Amniotic epithelial cell (primary cell): Measurements from ENCODE around the gene STAP1.
"Not testable (repeated sequence)": the region's sequence is repeated elsewhere in the genome, so short reads cannot be mapped to it uniquely, and the experiment has no call there.

Source experiments
- DNase-seq: peaks from one replicate; pipeline ENCODE4 v3.0.0-alpha.2; 2010; ENCODE audit warnings: low read depth

Gene STAP1, protein sequence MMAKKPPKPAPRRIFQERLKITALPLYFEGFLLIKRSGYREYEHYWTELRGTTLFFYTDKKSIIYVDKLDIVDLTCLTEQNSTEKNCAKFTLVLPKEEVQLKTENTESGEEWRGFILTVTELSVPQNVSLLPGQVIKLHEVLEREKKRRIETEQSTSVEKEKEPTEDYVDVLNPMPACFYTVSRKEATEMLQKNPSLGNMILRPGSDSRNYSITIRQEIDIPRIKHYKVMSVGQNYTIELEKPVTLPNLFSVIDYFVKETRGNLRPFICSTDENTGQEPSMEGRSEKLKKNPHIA

DNA sequence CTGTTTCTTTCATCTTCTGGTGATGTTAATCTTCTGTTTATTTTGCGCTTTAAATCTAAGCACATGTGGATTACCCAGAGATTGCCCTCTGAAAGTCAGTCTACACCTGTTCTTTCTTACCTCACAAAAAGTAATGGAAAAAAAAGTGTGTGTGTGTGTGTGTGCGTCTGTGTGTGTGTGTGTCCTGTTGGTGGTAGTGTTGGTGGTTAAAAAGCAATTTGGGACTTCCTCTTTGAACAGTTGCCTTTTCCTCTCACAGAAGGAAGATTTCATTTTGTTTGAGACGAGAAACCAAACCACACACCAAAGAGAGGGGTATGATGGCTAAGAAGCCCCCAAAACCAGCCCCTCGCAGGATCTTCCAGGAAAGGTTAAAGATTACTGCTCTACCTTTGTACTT is at the start of gene STAP1:
TSS of gene STAP1 (plus strand) at position 235 of the 400 bp plus-strand sequence. CDS start at position 318, 83 bp downstream.
- no peak for DNase-seq

DNA sequence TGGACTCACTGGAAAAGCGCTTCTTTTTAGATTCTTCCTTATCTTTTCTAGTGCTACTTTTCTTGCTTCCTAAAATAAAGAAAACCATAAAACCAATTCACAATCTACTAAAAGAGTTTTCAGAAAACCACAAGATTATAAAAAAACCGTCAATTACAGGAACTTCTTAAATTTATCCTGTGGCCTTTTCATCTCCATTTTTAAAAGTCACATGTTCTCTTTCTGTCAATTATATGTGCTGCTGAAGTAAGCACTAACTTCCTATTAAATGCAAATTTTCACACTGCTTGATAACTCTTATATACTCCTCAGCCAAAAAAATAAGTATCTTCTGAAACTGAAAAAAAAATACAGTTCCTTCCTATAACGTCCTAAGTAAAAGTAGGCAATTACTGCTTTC is 46.0 kb upstream of the STAP1 start:
- no peak for DNase-seq

DNA sequence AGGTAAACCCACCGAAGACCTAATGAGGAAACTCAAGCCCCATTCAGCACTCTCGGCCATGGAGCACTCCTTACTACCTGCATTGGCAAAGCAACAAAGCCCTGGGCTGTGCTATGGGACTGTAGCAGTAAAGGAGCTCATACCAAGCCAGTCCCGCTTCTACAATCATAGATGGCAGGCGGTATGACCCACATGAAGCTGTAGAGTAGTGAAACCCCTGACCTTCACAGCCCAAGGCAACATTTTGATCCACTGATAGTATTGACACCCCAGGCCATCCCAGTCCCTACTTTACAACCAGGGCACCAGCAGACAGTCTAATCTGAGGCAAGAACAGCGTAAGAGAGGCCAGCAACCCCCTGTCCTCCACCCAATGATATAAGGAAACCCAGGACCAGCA is 38.4 kb upstream of the STAP1 start:
- no peak for DNase-seq

DNA sequence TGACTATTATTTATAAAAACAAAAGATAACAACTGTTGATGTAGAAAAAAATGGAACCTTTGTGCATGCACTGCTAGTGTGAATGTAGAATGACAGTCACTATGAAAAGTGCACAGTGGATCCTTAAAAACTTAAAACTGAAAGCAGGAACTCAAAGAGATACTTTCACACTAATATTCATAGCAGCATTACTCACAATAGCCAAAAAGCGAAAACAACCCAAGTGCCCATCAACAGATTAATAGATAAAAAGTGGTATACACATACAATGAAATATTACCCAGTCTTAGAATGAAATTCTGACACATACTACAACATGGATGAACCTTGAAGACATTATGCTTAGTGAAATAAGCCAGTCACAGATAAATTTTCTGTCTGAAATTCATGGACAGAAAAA is 37.0 kb upstream of the STAP1 start:
- DNase-seq: no peak

DNA sequence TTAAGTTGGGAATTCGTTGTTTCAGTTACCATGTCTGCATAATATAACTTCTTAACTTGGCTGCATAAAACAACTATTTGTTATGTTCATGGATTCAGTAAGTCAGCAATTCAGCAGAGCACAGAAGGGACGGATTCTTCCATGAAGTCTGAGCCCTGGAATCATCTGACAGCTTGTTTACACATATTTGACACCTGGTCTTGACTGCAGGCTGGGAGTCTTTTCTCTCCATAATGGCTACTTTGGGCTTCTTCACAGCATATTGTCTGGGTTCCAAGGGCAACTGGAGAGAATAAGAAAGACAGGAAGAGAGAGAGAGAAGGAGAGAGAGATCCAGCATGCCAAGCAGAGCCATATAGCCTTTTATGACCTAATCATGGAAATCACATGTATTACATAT is 36.3 kb upstream of the STAP1 start:
- peak; percentile 15 for DNase-seq

DNA sequence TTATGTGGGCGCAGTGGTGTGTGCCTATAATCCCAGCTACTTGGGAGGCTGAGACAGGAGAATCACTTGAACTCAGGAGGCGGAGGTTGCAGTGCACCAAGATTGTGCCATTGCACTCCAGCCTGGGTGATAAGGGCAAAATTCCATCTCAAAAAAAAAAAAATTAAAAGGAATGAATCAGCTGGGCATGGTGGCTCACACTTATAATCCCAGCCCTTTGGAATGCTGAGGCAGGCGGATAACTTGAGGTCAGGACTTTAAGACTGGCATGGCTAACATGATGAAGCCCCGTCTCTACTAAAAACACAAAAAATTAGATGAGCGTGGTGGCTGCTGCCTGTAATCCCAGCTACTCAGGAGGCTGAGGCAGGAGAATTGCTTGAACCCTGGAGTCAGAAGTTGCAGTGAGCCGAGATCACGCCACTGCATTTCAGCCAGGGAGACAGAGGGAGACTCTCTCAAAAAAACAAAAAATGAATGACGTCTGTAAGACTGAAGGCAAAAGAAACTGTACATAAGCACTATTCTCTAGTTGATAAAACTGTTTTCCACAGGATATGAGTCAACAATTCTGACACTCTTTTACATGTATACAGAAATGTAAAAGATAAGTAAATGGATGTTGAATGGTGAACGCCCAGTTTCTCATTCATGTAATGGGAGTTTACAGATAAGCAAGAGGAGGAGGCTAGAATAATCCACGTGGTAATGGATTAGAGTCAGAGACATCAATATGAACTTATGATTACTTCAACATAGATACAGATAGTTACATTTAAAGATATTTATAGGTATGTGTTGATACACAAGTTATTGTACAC is 35.5 kb upstream of the STAP1 start:
- DNase-seq: peak; percentile 92

DNA sequence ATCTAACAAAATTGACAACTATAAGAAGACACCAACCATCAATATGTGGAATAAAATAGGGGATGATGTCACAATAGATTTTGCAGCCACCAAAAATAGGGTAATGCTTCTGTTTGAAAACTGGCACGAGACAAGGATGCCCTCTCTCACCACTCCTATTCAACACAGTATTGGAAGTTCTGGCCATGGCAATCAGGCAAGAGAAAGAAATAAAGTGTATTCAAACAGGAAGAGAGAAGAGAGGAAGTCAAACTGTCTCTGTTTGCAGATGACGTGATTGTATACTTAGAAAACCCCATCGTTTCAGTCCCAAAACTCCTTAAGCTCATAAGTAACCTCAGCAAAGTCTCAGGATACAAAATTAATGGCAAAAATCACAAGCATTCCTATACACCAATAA is 34.4 kb upstream of the STAP1 start:
- not testable (repeated sequence) for DNase-seq

DNA sequence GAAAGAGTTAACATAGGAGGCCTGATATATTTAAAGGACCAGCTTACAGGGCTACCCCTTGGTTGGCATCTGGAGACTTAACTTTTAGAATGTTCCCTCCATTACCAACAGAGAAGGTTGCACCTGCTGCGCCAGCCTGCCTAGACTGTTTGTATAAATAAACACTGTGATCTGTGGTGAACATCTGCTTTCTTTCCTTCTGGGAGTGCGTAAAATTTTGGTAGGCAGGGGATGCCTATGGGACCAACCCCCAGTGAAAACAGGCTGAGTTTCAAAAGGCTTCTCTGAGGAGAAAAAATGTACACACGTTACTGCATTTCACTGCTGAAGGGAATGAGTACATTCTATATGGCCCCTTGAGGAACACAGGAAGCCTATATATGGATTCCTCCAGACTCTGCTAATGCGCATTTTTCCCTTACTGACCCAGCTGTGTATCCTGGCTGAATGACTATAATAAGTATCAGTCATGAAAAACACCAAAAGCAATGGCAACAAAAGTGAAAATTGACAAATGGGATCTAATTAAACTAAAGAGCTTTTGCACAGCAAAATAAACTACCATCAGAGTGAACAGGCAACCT is 27.1 kb upstream of the STAP1 start:
- no peak for DNase-seq

DNA sequence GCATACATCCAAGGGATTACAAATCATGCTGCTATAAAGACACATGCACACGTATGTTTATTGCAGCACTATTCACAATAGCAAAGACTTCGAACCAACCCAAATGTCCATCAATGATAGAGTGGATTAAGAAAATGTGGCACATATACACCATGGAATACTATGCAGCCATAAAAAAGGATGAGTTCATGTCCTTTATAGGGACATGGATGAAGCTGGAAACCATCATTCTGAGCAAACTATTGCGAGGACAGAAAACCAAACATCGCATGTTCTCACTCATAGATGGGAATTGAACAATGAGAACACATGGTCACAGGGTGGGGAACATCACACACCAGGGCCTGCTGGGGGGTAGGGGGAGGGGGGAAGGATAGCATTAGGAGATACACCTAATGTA is 26.1 kb upstream of the STAP1 start:
- DNase-seq: not testable (repeated sequence)

DNA sequence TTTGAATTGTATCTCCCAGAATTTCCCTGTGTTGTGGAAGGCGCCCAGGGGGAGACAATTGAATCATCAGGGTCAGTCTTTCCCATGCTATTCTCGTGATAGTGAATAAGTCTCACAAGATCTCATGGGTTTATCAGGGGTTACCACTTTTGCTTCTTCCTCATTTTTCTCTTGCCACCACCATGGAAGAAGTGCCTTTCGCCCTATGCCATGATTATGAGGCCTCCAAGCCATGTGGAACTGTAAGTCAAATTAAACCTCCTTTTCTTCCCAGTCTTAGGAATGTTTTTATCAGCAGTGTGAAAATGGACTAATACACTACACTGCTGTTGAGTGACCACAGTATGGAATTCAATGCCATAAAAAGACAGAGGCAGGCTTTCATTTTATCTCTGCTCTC is 25.4 kb upstream of the STAP1 start:
- DNase-seq: no peak

DNA sequence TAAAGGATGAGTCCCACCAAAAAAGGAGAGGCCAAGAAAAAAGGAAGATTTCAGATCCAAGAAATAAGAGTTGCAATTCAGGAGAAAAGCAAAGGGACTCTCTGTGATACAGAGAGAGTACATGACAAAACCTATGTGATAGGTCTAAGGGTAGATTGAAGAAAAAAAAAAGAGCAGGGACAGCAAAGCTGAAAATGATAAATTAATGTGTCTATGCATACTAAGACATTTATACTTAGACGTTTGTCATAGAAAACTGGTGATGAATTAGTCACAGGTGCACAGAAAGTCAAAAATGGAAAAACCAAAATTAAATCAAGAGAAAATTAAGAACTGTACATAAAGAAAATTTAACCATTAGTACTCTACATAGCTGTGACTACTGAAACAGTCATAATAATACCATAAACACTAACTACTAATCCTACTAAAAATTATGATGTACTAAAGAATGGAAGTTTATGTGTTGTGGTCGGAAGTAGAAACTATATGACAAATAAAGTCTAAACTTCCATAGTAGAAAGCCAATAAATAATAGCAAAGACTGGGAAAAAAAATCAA is 23.2 kb upstream of the STAP1 start:
- DNase-seq: no peak

DNA sequence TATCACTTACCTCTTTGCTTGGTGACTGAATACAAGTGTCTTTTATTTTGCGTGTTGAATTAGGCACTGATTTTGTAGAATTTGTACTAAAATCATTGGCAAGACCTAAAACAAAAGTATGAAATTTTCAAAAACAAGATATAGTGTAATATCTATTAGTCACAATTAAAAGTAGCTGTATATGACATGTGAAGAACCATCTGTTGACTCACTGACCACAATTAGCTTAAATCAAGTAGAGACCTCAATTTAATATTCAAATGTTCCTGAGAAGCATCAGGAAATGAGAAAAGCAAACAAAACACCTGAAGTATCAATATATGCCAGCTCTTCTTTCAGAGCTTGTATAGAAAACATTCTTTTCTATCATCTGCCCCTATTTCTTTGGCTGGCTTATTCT is 18.7 kb upstream of the STAP1 start:
- no peak for DNase-seq

DNA sequence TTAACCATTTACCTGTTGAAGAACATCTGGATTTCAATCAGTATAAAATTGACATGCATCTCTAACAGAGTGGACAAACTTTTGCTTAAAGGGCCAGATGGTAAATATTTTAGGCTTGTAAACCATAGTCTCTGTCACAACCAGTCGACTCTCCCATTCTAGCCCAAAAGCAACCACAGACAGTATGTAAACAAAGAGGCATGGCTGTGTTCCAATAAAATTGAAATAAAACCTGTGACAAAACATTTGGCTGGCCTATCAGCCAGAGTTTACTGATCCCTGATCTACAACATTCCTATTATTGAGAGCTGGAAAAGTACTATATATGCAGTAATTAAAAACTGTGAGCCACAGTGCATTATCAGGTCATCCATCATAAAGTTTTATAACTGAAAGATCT is 16.5 kb upstream of the STAP1 start:
- DNase-seq: no peak

DNA sequence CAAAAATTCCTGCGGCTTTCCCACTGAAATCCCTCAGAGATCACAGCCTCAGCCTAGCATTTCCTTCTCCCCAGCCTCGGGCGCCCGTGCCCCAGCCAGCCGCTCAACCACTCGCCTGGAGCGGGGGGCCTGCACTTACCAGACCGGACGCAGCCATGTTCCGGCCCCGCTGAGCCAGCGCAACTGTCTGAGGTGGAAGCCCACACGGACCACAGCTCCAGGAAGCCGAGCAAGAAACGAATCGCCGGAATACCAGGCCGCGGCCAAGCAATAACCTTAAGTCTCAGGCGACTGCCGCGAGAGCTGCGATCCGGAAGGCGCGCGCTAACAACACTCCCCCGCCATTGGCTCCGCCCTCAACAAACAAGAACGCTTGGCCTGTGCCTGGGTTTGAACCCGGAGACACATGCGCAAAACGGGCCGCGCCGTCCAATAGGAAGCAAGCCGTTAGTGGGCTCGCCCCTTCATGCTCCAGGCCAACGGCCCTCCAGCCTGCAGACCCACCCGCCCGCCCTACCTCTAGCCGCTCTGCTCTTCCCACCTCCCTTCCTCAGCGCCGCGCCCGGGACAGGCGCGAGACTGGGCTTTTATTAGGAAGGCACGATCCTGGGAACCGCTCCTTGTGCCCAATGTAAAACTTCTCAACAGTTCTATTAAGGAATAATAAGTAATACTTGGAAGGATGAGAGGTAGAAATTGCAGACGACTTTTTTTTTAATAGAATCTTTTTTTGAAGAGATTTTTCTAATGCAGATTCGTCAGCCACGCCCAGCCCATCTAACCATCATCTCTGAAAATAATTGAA is 13.1 kb upstream of the STAP1 start, which contains the start of gene CENPC:
TSS of gene CENPC (minus strand) at position 305 of the 805 bp plus-strand sequence. CDS start at position 157, 148 bp downstream.
- peak; percentile 97 for DNase-seq

DNA sequence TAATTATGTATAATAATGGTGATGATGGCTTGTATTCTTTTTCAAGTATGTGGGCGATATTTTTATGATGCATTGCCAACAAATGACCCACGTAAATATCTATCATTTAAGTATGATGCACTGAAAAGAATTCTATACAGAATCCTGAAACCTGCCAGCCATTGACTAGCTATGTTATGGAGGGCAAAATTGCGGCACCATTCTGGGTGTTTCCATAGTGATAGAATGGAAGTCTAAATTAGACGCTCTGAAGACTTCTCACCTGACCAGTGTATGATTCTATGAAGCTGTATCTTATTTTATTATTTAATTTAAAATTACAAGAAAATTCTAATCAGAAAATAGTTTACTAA is 12.5 kb upstream of the STAP1 start:
- no peak for DNase-seq

DNA sequence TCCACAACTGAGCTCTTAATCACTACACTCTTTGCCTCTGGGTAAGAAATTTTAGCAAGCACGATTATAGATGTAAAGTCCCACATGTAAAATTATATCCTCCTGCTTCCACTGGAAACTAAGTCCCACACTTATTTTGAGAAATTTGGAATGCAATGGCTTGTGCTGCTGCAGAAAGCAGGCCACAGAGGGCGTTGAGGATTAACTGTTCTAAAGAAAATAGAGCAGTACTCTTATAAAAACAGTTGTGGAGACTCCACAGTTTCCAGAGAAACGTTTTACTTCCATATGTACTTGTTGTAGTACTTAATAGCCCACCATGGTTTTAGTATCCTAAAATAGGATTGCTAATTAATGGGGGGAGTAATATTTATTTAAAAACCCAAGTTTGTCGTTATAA is 11.6 kb upstream of the STAP1 start:
- peak; percentile 51 for DNase-seq

DNA sequence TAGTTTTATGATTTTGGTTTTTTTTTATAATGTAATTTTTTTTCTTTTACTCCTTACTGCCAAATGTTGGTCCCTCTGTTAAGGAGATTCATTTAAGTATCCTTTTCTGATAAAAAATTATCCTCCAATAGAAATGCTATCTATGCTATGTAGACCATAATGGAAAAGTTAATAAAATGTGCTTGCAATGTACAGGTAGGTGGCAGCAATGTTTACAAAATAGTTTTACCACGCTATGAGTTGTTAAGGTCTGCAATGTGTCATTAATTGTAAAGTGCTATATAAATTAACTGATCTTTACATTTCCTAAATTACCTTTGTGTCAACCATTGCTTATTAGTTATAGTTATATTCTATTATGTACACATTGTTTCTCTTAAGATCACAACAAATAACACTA is 9.4 kb upstream of the STAP1 start:
- peak; percentile 52 for DNase-seq

DNA sequence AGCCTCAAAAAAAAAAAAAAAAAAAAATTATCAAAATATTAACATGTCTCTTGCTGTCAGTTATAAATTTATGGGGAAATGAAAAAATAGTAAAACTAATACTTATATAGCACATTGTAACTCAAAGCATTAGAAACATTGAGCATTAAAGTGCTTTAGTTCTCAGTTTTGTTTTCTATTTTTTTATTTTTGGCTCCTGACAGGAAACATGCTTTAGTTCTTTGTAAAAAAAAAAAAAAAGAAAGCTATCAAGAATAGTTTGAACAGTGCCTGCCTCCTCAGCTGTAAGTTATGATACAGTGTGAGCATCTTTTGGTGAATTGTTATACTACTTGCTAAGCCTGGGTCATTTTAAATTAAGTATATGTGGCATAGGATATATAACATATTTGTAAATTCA is 8.1 kb upstream of the STAP1 start:
- DNase-seq: no peak

DNA sequence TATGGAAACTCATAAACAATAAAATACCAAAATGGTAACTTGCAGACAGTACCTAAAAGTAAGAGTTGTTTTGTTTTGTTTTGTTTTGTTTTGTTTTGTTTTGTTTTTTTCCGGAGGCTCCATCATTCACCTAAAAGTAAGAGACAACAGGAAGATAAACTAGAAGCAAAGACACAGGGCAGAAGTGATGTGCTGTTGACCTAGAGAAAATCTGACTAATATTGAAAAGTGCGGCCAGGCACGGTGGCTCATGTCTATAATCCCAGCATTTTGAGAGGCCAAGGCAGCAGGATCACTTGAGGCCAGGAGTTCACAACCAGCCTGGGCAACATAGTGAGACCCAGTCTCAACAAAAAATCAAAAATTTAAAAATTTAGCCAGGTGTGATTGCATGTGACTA is 7.7 kb upstream of the STAP1 start:
- no peak for DNase-seq

DNA sequence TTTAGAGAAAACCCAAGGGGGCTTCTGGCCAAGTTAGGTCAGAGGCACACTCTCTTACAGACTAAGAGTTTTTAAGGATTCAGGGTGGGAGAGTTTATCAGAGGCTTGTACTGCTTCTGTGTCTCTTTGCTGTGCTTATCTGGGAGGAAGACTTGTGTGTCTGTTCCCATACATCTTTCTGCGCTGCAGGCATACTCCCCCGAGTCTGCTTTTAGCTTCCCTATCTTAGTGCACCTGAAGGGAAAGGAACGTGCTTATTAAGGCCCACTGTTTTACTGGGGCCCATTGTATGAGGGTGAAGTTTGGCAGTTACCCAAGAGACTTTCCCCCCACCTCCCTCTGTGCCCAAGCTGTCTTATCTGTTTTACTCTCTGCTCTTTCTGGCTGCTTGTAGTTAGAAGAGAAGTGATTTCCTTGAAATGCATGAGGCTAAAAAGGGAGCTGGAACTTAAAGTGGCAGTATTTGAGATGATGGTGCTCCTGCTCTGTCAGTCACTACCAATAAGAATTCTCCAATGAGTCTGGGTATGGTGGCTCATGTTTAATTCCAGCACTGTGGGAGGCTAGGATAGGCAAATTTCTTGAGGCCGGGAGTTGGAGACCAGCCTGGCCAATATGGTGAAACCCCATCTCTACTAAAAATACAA is 6.3 kb upstream of the STAP1 start:
- not testable (repeated sequence) for DNase-seq

DNA sequence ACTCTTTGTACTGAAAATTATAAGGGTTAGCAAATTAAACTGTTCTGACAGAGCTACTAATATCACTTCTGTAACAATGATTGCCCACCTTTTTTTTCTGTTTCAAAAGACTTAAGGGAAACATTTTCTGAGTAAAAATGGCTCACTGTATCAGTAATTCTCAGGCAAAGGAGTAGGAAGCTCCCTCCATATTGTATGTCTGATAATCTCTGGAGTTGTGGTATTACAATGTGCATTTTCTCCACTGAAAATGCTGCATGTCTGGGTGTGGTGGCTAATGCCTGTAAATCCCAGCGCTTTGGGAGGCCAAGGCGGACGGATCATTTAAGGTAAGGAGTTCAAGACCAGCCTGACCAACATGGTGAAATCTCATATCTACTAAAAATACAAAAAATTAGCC is 4.4 kb upstream of the STAP1 start:
- no peak for DNase-seq

DNA sequence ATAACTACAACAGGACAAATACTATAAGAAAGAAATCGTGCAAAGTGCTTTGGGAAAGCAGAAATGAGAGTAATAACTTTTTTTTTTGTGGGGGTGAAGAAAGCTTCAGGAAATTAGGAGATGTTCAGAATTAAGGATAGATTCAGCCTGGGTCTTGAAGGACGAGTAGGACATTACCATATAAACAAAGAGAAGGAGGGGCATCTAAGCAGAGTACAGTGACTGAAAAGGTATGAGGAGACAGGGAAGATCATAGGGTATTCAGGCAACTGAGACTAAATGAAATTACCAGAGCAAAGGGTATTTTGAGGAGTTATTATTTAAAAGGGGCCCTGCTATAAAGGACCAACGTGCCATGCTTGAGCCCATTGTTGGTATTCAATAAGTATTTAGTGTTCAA is 3.1 kb upstream of the STAP1 start:
- DNase-seq: no peak
